Iris pigment epithelial cell (primary cell): ENCODE measurements around the gene PDIA2.
A peak's percentile ranks its signal among the peaks of the same experiment; 100 is the strongest.
"Not testable (repeated sequence)": the region's sequence is repeated elsewhere in the genome, so short reads cannot be mapped to it uniquely, and the experiment has no call there.

Experiments used
- DNase-seq: peaks from one replicate; pipeline ENCODE4 v3.0.0-alpha.2; 2011; ENCODE audit warnings: low read depth

Gene PDIA2

DNA sequence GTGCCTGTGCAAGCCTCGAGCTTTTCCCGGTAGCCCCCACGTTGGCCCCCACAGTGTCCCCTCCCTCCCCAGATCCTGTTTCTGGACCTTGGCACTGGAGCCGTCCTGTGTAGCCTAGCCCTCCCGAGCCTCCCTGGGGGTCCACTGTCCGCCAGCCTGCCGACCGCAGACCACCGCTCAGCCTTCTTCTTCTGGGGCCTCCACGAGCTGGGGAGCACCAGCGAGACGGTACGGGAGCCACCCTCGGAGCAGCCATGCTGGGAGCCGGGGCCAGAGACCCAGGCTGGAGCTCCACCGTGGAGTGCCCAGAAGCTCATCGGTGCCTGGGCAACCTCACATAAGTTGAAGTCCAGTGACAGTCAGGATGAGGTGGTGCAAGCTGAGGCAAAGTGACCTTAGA lies 19.0 kb upstream of the PDIA2 start:
- no peak for DNase-seq

DNA sequence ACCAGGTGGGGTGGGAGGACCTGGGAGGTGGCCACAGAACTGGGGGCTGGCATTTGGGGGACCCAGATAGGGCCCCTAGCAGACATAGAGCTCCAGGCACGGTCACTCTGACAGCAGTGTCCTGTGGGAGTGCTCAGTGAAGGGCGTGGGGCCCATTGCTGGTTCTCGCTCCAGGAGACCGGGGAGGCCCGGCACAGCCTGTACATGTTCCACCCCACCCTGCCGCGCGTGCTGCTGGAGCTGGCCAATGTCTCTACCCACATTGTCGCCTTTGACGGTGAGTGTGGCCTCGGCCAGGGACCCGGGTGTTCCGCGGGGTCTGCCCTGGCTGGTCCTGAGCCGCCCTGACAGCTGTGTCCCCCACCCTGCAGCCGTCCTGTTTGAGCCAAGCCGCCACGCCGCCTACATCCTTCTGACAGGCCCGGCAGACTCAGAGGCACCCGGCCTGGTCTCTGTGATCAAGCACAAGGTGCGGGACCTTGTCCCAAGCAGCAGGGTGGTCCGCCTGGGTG lies 18.5 kb upstream of the PDIA2 start:
- no peak for DNase-seq

GRCh38 chr16:265002-265529 lies 17.9 kb upstream of the PDIA2 start:
- no peak for DNase-seq

GRCh38 chr16:265711-266110 lies 17.3 kb upstream of the PDIA2 start:
- no peak for DNase-seq

- DNase-seq: no peak
Measured at GRCh38 chr16:266258-267164, 16.5 kb upstream of the PDIA2 start.

GRCh38 chr16:267562-267961 lies 15.4 kb upstream of the PDIA2 start:
- DNase-seq: not testable (repeated sequence)

DNA sequence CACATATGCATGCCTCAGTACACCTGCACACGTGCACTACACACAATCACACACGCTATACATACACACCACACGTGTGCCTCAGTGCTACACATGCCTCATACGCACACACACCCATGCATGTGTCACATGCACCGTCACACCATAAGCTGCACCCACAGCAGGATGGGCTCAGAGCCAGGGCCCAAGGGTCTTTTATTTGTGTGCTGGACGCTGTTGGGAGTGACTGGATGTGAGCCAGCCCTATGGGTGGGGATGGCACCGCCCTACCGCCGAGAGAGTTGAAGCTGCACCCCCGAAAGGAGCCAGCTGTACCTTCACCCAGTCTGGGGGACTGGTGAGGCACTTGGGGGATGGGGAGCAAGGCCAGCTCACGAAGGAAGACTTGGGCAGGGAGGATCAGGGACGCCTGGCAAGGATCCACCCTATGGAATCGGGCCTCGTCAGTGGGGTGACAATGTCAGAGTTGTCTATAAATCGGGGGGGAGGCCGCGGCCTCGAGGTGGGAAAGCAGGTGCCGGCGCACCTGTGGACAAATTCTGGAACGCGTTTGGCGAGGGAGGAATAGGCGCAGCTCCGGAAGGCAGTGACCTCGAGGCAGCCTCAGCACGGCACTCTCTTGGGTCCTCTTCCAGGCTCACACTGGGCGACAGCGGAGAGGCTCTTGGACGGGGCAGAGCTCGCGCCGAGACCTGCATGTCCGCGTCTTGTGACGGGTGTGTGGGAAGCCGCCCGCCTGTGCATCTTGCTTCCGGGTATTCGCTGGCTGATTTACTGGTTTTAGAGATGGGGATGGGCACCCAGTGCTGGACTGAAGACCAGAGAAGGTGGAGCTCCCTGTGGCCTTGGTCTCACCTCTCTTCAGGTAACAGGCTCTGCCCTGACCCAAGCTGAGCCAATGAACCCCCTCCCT lies 14.6 kb upstream of the PDIA2 start:
- no peak for DNase-seq

GRCh38 chr16:269061-269796 lies 13.7 kb upstream of the PDIA2 start:
- DNase-seq: no peak

DNA sequence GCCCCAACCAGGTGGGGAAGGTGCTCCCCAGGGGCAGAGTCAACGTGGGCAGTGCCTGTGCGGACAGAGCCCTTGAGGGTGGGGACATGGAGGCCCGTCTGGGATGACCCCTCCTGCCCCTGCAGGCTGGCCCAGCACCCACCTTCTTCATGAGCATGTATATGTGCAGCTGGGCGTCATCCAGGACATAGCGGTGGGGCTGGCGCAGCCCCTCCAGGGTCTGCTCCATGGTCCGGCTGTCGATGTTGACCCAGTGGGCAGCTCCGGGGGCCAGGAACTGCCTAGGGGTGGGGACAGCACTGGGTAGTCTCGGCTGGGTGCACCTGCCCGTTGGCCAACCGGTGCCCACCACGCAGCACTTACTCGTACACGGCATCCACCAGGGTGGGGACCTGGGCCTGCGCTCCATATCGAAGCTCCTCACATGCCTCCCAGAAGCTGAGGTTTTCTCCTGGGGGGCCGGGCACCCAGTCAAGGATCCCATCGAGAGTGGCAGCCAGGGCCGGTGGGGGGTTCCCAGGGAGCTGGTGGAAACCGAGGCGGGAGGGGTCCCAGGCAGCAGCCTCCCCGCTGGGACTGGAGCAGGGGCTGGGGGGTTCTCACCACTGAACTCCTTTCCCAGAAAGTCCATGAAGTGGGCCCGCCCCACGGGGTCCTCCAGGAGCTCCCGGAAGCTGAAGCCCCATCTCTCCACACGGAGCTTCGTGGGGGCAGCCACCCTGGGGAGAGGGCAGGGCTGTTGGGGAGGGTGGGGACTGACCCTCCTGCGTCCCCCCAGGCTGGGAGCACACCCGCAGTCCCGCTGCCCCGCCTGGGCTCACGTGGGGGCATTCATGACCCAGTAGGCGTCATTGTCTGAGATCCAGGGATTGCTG lies 12.3 kb upstream of the PDIA2 start:
- DNase-seq: no peak

- no peak for DNase-seq
Measured at GRCh38 chr16:272633-273546, 10.1 kb upstream of the PDIA2 start.

- no peak for DNase-seq
Measured at GRCh38 chr16:273547-274421, 9.2 kb upstream of the PDIA2 start.

DNA sequence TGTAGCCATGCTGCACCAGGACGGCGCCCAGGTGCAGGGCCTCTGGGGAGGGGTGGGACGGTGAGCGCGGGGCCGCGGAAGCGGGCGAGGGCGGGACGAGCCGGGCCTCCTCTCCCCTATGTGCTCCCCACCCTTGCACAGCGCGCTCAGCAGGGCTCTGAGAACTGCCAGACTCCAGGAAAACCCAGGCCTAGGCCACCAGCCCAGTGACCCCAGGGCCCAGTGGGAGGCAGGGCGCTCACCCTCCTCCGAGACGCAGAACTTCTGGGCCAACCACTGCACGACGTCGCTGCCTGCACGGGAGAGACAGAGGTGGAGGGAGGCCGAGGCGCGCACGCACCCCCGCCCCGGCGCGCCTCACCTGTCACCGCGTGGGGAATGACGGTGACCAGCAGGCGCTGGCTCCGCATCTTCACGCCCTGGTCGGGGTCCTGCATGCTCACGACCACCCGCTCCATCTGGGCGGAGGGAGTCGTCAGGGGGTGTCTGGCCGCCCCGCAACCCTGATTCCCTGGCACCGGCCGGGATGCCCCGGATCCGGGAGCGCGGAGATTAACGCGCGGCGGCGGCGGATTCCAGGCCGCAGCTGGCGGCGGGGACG lies 7.8 kb upstream of the PDIA2 start:
- no peak for DNase-seq

DNA sequence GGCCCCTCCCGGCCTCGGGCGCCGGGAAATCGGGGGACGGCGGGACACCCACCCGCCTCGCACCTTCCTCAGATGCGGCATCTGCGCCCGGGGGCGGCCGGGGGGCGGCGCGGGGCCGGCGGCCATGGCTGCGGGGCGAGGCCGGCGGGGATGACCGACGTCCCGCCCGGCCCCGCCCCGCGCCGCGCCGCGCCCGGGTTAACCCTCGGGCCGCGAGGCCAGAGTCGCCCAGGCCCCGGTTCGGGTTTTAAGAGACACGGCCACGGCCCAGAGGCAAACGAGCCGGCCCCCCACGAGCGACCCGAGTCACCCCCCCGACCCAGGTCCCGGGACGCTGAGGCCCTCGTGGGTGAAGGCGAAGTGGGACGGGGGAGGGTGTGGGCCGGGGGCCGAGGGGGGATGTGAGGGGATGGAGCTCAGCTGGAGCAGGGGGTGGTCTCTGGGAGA lies 7.2 kb upstream of the PDIA2 start, which contains the start of gene RGS11:
Gene RGS11 (minus strand): TSS at position 159 of the 447 bp plus-strand sequence. CDS start 33 bp downstream, at position 126.
- DNase-seq: no peak

- no peak for DNase-seq
Measured at GRCh38 chr16:276426-277077, 6.4 kb upstream of the PDIA2 start.

- DNase-seq: peak; percentile 70
Measured at GRCh38 chr16:278863-279366, 4.0 kb upstream of the PDIA2 start.

DNA sequence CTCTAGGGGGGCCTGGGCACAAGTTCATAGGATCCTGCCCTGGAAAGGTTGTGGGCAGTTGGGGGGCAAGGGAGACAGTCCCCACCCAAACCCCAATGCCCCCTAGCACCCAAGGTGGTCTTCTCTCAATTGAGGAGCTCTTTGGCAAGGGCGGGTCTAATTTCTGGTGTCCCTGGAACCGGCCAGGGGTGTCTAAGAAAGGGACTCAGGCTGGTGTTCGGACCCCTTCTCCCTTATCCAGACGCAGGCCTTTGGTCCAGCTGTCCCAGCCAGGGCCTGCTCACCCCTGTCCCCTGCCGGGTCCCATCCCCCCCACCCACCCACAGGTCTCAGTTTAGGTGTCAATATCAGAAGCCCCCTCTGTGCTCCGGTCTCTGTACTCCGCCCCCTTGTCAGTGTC lies 3.4 kb upstream of the PDIA2 start:
- no peak for DNase-seq

DNA sequence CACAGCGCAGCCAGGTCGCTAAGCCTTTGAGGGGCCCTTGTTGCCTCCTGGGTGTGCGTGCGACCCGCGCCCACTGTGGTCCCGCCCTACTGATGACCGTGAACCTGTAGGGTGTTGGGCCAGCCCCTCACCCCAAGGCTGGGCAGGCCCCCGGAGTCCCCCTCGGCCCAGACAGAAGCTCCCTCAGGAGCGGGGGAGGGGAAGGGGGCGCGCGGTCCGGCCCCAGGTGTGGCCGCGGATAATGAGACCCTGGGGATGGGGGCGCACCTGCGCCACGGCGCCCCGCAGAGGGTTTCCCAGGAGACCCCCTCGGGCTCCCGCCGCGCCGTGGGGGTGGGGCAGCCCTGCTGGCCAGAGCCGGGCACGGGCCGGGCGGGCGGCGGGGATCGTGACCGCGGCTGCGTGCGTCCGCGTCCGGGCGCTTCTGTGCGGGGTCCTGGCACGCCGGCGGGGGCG lies 2.9 kb upstream of the PDIA2 start:
- DNase-seq: no peak
